Measurements from ENCODE around the gene SDCCAG8. TPM values are rescaled to one million over a fixed set of nuclear protein-coding genes. Genes with fewer than 3 reads are reported as not detected.

The SDCCAG8 gene
- total and polyA plus RNA-seq, 2 donors: 35.6 to 44.2 TPM

- Histone ChIP-seq H3K27me3 (ENCODE audit: control insufficient read depth in 2 of 2, insufficient read depth in 1 of 2, low read length in 1 of 2) (no peaks in the 10 kb centered on the region), H3K9me3 (ENCODE audit: control insufficient read depth in 2 of 2, insufficient read depth in 1 of 2, low read length in 1 of 2) (no peaks in the 10 kb centered on the region), H3K36me3 (ENCODE audit: control insufficient read depth in 2 of 2, insufficient read depth in 2 of 2, low read length in 1 of 2) (peaks cover 0 to 5% of the 10 kb centered on the region in 2 donors), H3K27ac (ENCODE audit: low read depth in 1 of 2, low read length in 1 of 2) (no peak overlapping the region), H3K4me3 (ENCODE audit: low read length in 2 of 2) (no peak overlapping the region), H3K4me1 (ENCODE audit: control insufficient read depth in 2 of 2, insufficient read depth in 2 of 2, low read length in 2 of 2) (no peaks in the 10 kb centered on the region)
- no peak for DNase-seq (ENCODE audit: low read depth in 6 of 9, low spot score in 9 of 9)
- 97% methylated on average over 4 of the region's 4 CpGs for WGBS
Observed at GRCh38 chr1:243374412-243374811, 118.6 kb downstream of the SDCCAG8 start.

- 98% methylated on average over 1 of the region's 1 CpG for WGBS
- Histone ChIP-seq H3K27me3 (ENCODE audit: control insufficient read depth in 2 of 2, insufficient read depth in 1 of 2, low read length in 1 of 2) (no peaks in the 10 kb centered on the region), H3K4me1 (ENCODE audit: control insufficient read depth in 2 of 2, insufficient read depth in 2 of 2, low read length in 2 of 2) (no peaks in the 10 kb centered on the region), H3K36me3 (ENCODE audit: control insufficient read depth in 2 of 2, insufficient read depth in 2 of 2, low read length in 1 of 2) (peaks cover 0 to 8% of the 10 kb centered on the region in 2 donors), H3K4me3 (ENCODE audit: low read length in 2 of 2) (no peak overlapping the region), H3K27ac (ENCODE audit: low read depth in 1 of 2, low read length in 1 of 2) (no peak overlapping the region), H3K9me3 (ENCODE audit: control insufficient read depth in 2 of 2, insufficient read depth in 1 of 2, low read length in 1 of 2) (no peaks in the 10 kb centered on the region)
- no peak for DNase-seq (ENCODE audit: low read depth in 6 of 9, low spot score in 9 of 9)
Observed at GRCh38 chr1:243375596-243375995, 119.8 kb downstream of the SDCCAG8 start.

DNA sequence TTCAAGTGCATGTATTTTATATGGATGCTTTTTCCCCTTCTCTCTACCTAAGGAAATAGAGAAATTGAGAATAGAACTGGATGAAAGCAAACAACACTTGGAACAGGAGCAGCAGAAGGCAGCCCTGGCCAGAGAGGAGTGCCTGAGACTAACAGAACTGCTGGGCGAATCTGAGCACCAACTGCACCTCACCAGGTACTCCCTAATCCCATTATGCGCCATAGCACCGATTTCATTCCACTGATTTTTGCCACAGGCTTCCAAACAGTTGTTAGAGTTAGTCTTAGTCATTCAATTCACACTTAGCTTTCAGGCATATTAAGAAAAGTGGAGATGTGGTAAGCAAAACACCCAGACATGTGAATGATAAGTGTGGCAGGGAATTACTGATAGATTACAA lies 122.8 kb downstream of the SDCCAG8 start:
- Histone ChIP-seq H3K4me3 (ENCODE audit: low read length in 2 of 2) (no peak overlapping the region), H3K9me3 (ENCODE audit: control insufficient read depth in 2 of 2, insufficient read depth in 1 of 2, low read length in 1 of 2) (no peaks in the 10 kb centered on the region), H3K36me3 (ENCODE audit: control insufficient read depth in 2 of 2, insufficient read depth in 2 of 2, low read length in 1 of 2) (peaks cover 2 to 16% of the 10 kb centered on the region in 2 donors), H3K27me3 (ENCODE audit: control insufficient read depth in 2 of 2, insufficient read depth in 1 of 2, low read length in 1 of 2) (no peaks in the 10 kb centered on the region), H3K4me1 (ENCODE audit: control insufficient read depth in 2 of 2, insufficient read depth in 2 of 2, low read length in 2 of 2) (no peaks in the 10 kb centered on the region), H3K27ac (ENCODE audit: low read depth in 1 of 2, low read length in 1 of 2) (no peak overlapping the region)
- 95% methylated on average over 3 of the region's 3 CpGs for WGBS
- DNase-seq (ENCODE audit: low read depth in 6 of 9, low spot score in 9 of 9): no peak

DNA sequence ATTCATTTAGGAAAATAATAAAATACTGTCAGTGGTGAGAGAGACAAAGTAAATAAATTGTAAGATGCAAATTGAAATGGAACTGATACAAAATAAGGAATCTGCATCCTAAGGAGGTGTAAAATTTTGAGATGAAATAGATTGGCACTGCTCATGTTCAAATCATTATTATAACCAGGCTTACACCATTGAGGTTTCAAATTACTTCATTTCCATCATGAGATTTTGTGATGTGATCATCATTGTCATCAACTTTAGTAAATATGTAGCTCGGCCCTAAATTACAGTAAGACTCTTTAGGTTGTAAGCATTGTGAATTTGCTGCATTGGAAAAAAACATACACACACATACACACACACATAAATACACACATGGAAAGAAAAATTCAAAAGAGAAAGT lies 123.4 kb downstream of the SDCCAG8 start:
- Histone ChIP-seq H3K4me1 (ENCODE audit: control insufficient read depth in 2 of 2, insufficient read depth in 2 of 2, low read length in 2 of 2) (no peaks in the 10 kb centered on the region), H3K27me3 (ENCODE audit: control insufficient read depth in 2 of 2, insufficient read depth in 1 of 2, low read length in 1 of 2) (no peaks in the 10 kb centered on the region), H3K4me3 (ENCODE audit: low read length in 2 of 2) (no peak overlapping the region), H3K27ac (ENCODE audit: low read depth in 1 of 2, low read length in 1 of 2) (no peak overlapping the region), H3K9me3 (ENCODE audit: control insufficient read depth in 2 of 2, insufficient read depth in 1 of 2, low read length in 1 of 2) (no peaks in the 10 kb centered on the region), H3K36me3 (ENCODE audit: control insufficient read depth in 2 of 2, insufficient read depth in 2 of 2, low read length in 1 of 2) (peaks cover 3 to 16% of the 10 kb centered on the region in 2 donors)
- no peak for DNase-seq (ENCODE audit: low read depth in 6 of 9, low spot score in 9 of 9)
- WGBS: 97% methylated on average over 1 of the region's 1 CpG

DNA sequence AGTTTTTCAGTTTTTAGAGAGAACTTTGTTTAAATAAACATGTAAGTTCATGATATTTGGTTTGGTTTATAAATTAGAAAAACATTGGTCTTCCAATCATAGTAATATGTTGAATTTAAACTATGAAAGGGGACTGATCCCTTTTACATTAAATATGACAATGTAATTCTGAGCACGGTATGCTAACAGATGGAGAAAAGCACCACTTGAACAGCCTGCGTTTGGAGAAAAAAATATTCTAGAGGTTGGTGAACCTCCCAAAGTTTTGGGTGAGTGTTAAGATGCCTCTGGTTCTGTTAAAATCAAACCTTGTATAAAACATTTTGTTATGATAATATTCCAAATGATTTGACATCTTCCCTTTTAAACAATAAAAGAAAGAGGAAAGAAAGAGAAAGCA lies 123.9 kb downstream of the SDCCAG8 start:
- WGBS: 98% methylated on average over 2 of the region's 2 CpGs
- Histone ChIP-seq H3K9me3 (ENCODE audit: control insufficient read depth in 2 of 2, insufficient read depth in 1 of 2, low read length in 1 of 2) (no peaks in the 10 kb centered on the region), H3K4me1 (ENCODE audit: control insufficient read depth in 2 of 2, insufficient read depth in 2 of 2, low read length in 2 of 2) (no peaks in the 10 kb centered on the region), H3K27ac (ENCODE audit: low read depth in 1 of 2, low read length in 1 of 2) (no peak overlapping the region), H3K36me3 (ENCODE audit: control insufficient read depth in 2 of 2, insufficient read depth in 2 of 2, low read length in 1 of 2) (peaks cover 3 to 18% of the 10 kb centered on the region in 2 donors), H3K27me3 (ENCODE audit: control insufficient read depth in 2 of 2, insufficient read depth in 1 of 2, low read length in 1 of 2) (no peaks in the 10 kb centered on the region), H3K4me3 (ENCODE audit: low read length in 2 of 2) (no peak overlapping the region)
- DNase-seq (ENCODE audit: low read depth in 6 of 9, low spot score in 9 of 9): no peak

DNA sequence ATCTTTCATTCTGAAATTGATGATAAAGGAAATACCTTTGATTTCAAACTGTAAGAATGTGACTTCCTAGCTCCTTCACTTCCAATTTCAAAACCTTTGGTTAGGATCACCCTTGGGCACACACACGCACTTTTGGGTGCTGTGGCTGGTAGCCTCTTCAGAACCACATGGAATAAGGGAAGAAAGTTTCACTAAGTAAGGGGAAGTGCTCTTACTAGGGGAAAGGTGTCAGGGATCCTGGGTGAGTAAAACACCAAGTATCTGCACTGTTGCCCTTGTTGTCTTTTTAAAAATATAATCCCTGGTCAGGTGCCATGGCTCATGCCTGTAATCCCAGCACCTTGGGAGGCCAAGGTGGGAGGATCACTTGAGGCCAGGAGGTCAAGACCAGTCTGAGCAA lies 132.4 kb downstream of the SDCCAG8 start:
- H3K27ac ChIP-seq (ENCODE audit: low read depth in 1 of 2, low read length in 1 of 2): no peak overlapping the region
- H3K27me3 ChIP-seq (ENCODE audit: control insufficient read depth in 2 of 2, insufficient read depth in 1 of 2, low read length in 1 of 2): no peaks in the 10 kb centered on the region
- H3K4me1 ChIP-seq (ENCODE audit: control insufficient read depth in 2 of 2, insufficient read depth in 2 of 2, low read length in 2 of 2): peaks cover 0 to 3% of the 10 kb centered on the region in 2 donors
- DNase-seq (ENCODE audit: low read depth in 6 of 9, low spot score in 9 of 9): no peak
- no peaks in the 10 kb centered on the region for H3K9me3 ChIP-seq (ENCODE audit: control insufficient read depth in 2 of 2, insufficient read depth in 1 of 2, low read length in 1 of 2)
- H3K36me3 ChIP-seq (ENCODE audit: control insufficient read depth in 2 of 2, insufficient read depth in 2 of 2, low read length in 1 of 2): peaks cover 2 to 3% of the 10 kb centered on the region in 2 donors
- WGBS: 97% methylated on average over 1 of the region's 1 CpG
- no peak overlapping the region for H3K4me3 ChIP-seq (ENCODE audit: low read length in 2 of 2)

DNA sequence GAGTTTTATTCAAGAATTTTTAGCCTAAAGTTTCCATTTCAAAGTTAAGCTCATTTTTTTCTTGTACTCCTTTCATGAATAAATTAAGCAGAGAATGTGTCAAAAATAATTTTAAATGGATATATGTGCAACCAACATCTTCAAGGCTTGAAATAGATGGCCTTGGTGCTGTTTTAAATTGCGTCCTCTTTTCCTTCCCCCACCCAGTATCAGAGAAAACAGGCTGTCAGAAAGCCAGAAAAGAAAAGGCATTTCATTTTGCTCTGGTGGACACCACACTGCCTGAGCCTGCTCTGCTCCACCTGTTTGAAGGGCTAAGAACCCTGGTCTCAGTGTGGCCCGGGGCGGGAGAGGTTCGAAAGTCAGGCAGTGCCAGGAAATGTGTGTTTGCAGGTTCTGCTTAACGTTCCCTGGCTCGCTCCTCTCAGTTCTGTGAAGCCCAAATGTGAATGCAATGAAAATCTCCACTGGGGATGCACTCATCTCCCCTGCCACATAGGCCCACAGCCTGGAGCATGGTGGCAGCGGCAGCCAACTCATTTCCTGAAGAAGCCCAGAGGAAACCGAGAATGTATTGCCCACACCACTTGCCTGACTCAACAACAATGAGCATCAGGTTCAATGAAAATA lies 134.4 kb downstream of the SDCCAG8 start:
- no peak for DNase-seq (ENCODE audit: low read depth in 6 of 9, low spot score in 9 of 9)
- WGBS: 37% methylated on average over 8 of the region's 8 CpGs
- Histone ChIP-seq H3K4me3 (ENCODE audit: low read length in 2 of 2) (no peak overlapping the region), H3K4me1 (ENCODE audit: control insufficient read depth in 2 of 2, insufficient read depth in 2 of 2, low read length in 2 of 2) (peaks cover 0 to 3% of the 10 kb centered on the region in 2 donors), H3K27me3 (ENCODE audit: control insufficient read depth in 2 of 2, insufficient read depth in 1 of 2, low read length in 1 of 2) (no peaks in the 10 kb centered on the region), H3K9me3 (ENCODE audit: control insufficient read depth in 2 of 2, insufficient read depth in 1 of 2, low read length in 1 of 2) (no peaks in the 10 kb centered on the region), H3K27ac (ENCODE audit: low read depth in 1 of 2, low read length in 1 of 2) (no peak overlapping the region), H3K36me3 (ENCODE audit: control insufficient read depth in 2 of 2, insufficient read depth in 2 of 2, low read length in 1 of 2) (no peaks in the 10 kb centered on the region)

GRCh38 chr1:243391355-243391754 lies 135.5 kb downstream of the SDCCAG8 start:
- H3K27me3 ChIP-seq (ENCODE audit: control insufficient read depth in 2 of 2, insufficient read depth in 1 of 2, low read length in 1 of 2): no peaks in the 10 kb centered on the region
- H3K9me3 ChIP-seq (ENCODE audit: control insufficient read depth in 2 of 2, insufficient read depth in 1 of 2, low read length in 1 of 2): no peaks in the 10 kb centered on the region
- H3K27ac ChIP-seq (ENCODE audit: low read depth in 1 of 2, low read length in 1 of 2): no peak overlapping the region
- WGBS: 98% methylated on average over 1 of the region's 1 CpG
- no peak overlapping the region for H3K4me3 ChIP-seq (ENCODE audit: low read length in 2 of 2)
- H3K36me3 ChIP-seq (ENCODE audit: control insufficient read depth in 2 of 2, insufficient read depth in 2 of 2, low read length in 1 of 2): no peaks in the 10 kb centered on the region
- DNase-seq (ENCODE audit: low read depth in 6 of 9, low spot score in 9 of 9): no peak
- H3K4me1 ChIP-seq (ENCODE audit: control insufficient read depth in 2 of 2, insufficient read depth in 2 of 2, low read length in 2 of 2): peaks cover 0 to 3% of the 10 kb centered on the region in 2 donors

- Histone ChIP-seq H3K4me3 (ENCODE audit: low read length in 2 of 2) (no peak overlapping the region), H3K9me3 (ENCODE audit: control insufficient read depth in 2 of 2, insufficient read depth in 1 of 2, low read length in 1 of 2) (no peaks in the 10 kb centered on the region), H3K27me3 (ENCODE audit: control insufficient read depth in 2 of 2, insufficient read depth in 1 of 2, low read length in 1 of 2) (no peaks in the 10 kb centered on the region), H3K36me3 (ENCODE audit: control insufficient read depth in 2 of 2, insufficient read depth in 2 of 2, low read length in 1 of 2) (no peaks in the 10 kb centered on the region), H3K27ac (ENCODE audit: low read depth in 1 of 2, low read length in 1 of 2) (no peak overlapping the region), H3K4me1 (ENCODE audit: control insufficient read depth in 2 of 2, insufficient read depth in 2 of 2, low read length in 2 of 2) (peaks cover 0 to 3% of the 10 kb centered on the region in 2 donors)
- 99% methylated on average over 4 of the region's 4 CpGs for WGBS
- DNase-seq (ENCODE audit: low read depth in 6 of 9, low spot score in 9 of 9): no peak
Observed at GRCh38 chr1:243393096-243393495, 137.3 kb downstream of the SDCCAG8 start.
